Activated T-cell treated with anti-CD3 and anti-CD28 coated beads for 1 hour (primary cell): Measurements from ENCODE around the gene SMIM22.

Experiments used
- DNase-seq: peaks from one replicate; pipeline ENCODE4 v3.0.0-alpha.2; 2020; ENCODE audit warnings: low read depth

SMIM22 gene

DNA sequence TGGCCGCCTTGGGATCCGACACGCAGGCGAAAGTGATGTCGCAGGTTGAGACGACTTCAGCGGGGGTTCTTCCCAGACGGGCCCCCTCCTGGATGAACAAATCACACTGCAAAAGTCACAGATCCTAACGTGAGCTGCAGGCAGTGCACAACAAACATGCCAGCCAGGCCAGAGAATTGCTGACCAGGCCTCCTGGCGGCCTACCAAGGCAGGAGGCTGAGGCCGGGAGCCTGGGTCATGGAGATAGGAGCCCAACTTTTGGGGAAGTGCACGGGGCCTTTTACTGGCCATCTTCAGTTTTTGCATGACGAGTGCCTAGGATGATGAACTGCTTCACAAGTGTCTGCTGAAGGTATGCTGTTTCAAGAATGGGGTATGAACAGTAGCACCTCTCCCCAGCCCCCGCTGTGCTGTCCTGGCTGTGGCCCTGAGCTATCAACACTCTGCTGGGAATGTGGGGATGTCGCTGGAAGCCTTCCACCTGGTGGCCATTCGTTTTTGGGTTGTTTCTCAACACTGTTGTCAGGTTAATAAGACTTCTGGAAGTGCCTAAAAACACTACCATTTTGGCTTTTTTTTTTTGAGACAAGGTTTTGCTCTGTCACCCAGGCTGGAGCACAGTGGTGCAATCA lies 19.5 kb downstream of the SMIM22 start:
- no peak for DNase-seq

DNA sequence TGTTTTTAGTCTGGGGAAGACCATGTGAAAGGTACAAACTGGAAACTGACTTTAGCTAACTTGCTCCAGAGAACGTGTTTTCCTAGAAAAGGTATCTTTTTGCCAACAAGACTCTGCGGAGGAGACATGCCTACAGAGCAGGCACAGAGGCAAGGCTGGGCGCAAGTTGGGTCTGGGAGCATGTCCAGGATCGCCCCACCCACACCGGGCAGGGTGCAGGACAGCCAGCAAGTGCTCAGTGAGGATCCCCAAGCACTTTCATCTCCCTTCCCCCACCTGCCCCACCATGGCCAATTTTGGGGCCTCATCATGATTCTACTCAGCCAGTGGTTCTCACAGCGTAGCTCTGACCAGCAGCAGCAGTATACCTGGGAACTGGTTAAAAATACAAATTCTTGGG lies 25.5 kb downstream of the SMIM22 start:
- DNase-seq, result no peak

DNA sequence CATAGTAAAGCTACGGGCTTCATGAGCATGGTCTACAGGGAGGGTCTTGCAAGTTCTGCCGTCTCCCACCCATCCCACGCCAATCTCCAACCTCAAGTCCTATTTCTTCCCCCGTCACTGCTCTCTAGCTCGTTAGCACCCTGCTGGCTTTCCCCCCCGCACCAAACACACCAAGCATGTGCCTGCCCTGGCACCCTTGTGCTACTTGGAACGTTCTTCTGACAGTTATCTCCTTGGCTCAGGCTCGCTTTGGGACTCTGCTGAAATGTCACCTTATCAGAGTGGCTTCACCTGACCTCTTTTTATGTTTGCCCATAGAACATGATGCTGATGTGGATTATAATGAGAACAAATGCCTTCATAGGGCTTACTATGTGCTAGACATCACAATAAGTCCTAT lies 30.0 kb downstream of the SMIM22 start:
- DNase-seq, result no peak

DNA sequence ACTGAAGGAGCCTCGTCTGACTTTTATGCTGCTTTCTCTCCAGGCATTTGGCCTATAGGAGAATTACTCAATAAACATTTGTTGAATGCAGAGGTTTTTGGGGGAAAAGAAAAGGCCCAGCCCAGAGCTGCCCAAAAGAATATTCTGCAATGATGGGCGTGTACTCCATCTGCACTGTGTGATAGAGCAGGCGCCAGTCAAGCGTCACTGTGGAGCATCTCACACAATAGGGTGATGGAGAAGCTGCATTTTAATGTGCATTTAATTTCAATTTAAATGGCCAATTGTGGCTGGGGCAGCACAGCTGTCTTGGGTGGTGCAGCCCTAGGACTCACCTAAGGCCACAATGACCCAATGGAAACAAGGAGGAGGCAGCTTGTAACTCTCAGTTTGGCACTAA lies 31.4 kb downstream of the SMIM22 start:
- DNase-seq, result no peak

DNA sequence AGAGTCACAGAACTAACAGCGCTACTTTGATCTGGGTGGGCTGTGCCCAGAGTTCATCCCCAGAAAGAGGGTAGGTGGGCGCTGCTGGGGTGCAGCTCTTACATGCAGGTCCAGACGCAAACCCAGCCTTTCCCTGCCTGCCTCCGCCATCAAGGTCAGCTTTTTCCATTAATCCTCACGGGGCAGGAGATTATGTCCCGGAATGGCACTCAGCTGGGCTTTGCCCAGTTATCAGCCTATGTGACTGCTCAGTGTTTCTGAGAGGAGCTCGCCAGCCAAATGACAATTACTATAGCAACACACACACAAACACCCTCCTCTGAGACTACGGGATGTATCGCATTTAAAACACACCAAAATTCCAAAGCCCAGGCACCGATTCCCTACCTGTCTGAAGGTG lies 31.8 kb downstream of the SMIM22 start:
- DNase-seq, result no peak

DNA sequence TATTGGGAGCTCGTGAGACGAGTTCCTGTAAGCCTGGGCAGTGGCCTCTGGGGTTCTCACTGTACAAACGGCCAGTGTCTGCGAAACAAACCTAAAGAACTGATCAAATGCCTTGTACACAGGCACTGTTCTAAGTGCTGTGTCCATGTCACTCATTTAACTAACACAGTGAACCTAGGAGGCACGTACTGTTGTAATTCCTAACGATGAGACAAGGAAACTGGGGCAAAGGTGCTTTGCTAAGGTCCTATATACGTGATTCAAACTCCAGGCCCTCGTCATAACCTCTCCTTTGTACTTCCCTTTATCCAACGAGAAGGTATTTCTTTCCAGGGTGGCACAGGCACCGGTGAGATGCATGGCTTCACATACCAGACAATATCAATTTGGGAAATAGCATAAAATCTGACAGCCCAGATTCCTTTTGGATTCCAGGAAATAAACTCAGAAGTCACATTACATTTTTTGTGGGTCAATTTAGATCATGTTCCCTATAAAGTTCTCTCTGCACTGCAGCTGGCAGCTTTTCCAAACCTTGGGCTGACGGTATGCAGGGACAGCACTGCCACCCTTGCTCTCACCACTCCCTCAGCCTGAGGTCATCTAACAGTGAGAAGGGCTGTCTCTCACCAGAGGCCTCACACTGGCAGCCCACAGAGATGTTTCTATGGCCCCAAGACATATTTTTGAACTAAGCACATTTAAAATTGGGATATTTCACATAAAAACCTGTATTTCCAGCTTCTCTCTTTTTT lies 33.6 kb downstream of the SMIM22 start:
- no peak for DNase-seq

DNA sequence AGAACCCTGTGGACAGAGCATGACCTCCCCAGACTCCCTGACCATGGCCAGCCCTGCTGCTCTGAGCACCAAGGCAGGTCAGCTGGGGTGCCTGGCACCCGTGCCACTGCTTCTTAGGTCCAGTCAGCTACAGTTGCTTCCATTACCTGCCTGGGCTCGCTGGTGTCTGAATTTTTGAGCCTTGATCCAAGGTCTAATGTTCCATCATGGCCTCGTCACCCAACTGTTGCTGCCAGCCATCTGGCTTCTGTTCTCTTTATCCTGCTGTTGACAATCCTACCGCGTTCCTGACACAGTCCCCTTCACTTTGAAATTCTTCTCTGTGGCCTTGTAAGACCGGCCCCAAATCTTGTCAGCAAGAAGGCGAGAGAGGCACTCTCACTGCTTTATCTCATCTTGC lies 35.2 kb downstream of the SMIM22 start:
- no peak for DNase-seq

DNA sequence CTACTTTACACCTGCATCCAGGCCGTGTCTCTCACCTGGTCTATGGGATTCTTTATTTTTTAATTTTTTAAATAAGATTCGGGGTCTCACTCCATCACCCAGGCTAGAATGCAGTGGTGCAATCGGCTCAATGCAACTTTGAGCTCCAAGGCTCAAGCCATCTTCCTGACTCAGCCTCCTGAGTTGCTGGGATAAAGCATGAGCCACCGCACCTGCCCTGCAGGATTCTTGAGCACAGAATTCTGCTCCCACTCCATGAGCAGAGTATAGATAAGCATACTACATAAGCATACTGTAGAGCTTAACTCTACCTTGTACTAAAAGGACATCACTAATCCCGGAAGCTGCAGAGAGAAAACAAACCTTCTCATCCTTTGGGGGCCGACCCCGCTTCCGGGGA lies 36.4 kb downstream of the SMIM22 start:
- no peak for DNase-seq

DNA sequence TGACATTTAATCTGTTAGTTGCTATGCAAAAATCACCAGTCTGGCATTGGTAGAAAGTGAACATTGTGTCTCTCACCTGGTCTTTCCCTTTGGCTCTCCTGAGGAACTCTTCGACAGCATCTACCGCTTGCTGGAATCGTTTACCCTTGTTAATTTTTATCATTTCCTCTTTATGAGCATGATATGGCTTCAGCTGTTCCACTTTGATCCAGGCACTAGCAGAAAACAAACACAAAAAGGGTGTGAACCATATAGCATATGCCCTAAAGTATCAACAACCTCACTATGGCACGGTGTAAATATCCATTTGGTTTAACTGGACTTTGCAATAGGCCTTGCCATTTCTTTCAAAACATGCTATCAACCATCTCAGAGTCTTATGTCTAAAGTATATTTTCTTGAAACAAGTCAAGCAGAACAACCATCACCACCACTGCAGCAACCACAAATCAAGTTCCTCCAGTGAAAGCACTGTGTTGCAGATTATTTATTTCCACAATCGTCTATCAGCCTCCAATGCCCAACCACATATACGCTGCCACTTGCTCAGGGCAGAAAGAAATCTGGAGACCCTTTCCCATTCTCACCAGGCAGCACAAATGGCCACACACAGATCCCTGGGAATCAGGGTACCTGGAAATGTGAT lies 37.7 kb downstream of the SMIM22 start:
- DNase-seq, result no peak

DNA sequence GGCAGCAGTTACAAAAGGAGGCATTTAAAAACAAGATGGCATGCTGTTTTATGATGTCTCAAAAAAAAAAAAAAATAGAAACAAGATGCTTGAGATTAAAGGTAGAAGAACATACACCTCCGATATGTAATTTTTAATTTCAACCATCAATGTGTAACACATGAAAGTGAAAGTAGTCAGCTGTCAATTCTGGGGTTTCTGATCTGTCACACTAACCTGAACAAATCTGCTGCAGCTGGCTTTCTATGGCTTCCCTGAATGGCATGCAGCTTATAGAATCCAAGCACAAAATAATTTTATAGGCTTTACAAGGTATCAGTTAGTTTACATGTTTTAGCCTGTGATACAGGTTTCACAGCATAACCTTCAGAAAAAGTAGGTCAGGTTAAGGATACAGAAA lies 38.4 kb downstream of the SMIM22 start:
- DNase-seq, result no peak

DNA sequence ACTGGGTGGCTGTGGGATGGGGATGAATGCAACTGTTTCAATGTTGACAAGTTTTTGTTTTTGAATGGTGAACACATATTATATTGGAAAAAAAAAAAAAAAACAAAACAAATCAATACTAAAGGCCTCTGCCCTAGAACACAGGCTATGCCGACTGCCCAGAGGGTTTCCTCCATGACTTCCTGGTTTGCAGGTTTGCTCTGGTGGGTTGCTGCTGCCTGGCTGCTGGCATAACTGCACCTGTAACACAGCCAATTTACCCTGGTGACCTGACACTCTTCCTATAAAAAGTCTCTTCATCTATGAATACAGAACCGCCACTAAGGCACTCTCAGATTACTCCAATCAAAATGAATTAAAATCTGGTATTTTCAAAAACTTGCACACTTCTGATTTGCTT lies 41.6 kb downstream of the SMIM22 start:
- no peak for DNase-seq

DNA sequence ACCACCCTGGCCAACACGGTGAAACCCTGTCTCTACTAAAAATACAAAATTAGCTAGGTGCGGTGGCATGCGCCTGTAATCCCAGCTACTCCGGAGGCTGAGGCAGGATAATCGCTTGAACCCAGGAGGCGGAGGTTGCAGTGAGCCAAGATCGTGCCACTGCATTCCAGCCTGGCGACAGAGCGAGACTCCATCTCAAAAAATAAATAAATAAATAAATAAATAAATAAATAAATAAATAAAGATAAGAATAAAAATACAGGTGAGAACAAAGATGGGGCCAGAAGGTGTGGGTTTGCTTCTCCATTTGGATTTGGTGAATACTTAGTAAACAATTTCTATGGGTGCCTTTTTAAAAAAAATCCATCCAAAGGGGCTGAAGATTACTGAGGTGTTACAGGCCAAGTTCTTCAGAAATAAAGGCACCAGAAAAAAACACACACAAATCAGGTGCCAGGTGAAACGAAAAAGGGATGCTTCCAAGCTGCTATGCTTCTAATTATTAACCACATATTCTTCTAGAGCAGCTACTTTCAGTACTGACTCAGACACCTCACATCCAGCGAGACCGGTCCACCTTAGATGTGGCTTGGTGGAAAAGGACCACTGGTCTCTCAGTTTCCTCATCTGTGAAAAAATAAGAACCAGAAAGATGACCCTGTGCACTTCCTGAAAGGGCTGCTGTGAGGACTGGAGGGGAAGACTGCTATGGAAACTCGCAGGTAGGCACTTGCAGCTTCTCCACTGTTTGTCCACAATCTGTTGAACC lies 42.7 kb downstream of the SMIM22 start:
- DNase-seq, result no peak

DNA sequence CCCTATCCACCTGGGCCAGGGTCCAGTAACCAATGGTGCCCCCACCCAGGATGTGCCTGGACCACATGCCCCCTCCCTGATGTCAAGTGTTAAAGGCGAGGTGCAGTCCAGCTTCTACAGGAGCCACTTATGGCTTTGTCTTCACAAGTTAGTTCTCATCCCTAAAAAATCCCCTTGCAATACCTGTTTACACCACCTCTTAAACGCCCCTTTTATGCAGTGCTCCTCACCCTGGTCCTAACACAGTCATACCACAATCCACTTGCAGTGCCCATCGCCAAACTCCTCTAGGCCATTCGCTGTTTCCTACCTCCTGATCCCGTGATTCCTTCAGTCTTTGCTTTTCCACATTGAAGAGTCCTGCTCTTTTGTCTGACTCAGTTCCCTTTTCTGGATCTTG lies 44.8 kb downstream of the SMIM22 start:
- no peak for DNase-seq

DNA sequence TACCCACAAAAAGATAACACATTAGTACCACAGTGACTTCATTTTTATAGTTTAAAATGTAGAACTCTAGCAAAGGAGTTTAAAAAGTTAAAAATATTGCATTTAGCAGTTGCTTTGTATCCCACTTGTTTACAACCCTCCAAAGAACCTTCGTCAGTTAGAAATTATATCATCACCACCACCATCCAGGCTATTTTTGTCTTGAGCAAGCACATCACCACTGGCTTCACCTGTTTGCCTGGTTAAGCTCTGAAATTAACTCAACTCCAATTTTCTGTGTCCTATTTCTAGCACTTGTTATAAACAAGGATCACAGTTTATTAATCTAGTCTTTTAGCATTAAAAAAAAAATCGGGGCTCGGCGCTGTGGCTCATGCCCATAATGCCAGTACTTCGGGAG lies 45.8 kb downstream of the SMIM22 start:
- no peak for DNase-seq
